Measurements from ENCODE around the gene DVL2. TPM values are rescaled to one million over a fixed set of nuclear protein-coding genes. Genes with fewer than 3 reads are reported as not detected.

DVL2 gene
- polyA plus RNA-seq, 2 donors = 20.8 to 32.2 TPM

GRCh38 chr17:7229504-7229903 lies 4.8 kb downstream of the DVL2 start:
- H3K4me1 ChIP-seq (ENCODE audit: control insufficient read depth in 2 of 2, insufficient read depth in 2 of 2, low read length in 1 of 2) = peaks cover 8 to 10% of the 10 kb centered on the region in 2 donors
- WGBS, 2 donors = 94 to 96% methylated on average over 19 of the region's 19 CpGs
- H3K36me3 ChIP-seq (ENCODE audit: control insufficient read depth in 2 of 2, insufficient read depth in 2 of 2, low read length in 1 of 2) = peaks cover 9 to 40% of the 10 kb centered on the region in 2 donors
- H3K27me3 ChIP-seq (ENCODE audit: control insufficient read depth in 1 of 2, insufficient read depth in 2 of 2, low read length in 2 of 2) = no peaks in the 10 kb centered on the region
- H3K27ac ChIP-seq (ENCODE audit: low read depth in 2 of 2, low read length in 1 of 2) = peak overlapping the region; percentile 75 to 90
- no peak overlapping the region for H3K4me3 ChIP-seq (ENCODE audit: low read depth in 1 of 2, low read length in 2 of 2)
- H3K9me3 ChIP-seq (ENCODE audit: control insufficient read depth in 2 of 2, insufficient read depth in 1 of 2, low read depth in 1 of 2, low read length in 1 of 2) = no peaks in the 10 kb centered on the region

GRCh38 chr17:7228920-7229319 lies 5.4 kb downstream of the DVL2 start:
- H3K27ac ChIP-seq (ENCODE audit: low read depth in 2 of 2, low read length in 1 of 2) = peak overlapping the region; percentile 75 to 90
- no peaks in the 10 kb centered on the region for H3K27me3 ChIP-seq (ENCODE audit: control insufficient read depth in 1 of 2, insufficient read depth in 2 of 2, low read length in 2 of 2)
- peaks cover 8 to 10% of the 10 kb centered on the region in 2 donors for H3K4me1 ChIP-seq (ENCODE audit: control insufficient read depth in 2 of 2, insufficient read depth in 2 of 2, low read length in 1 of 2)
- H3K9me3 ChIP-seq (ENCODE audit: control insufficient read depth in 2 of 2, insufficient read depth in 1 of 2, low read depth in 1 of 2, low read length in 1 of 2) = no peaks in the 10 kb centered on the region
- H3K4me3 ChIP-seq (ENCODE audit: low read depth in 1 of 2, low read length in 2 of 2) = no peak overlapping the region
- peaks cover 13 to 44% of the 10 kb centered on the region in 2 donors for H3K36me3 ChIP-seq (ENCODE audit: control insufficient read depth in 2 of 2, insufficient read depth in 2 of 2, low read length in 1 of 2)
- WGBS, 2 donors = 80 to 87% methylated on average over 14 of the region's 14 CpGs

- Histone ChIP-seq H3K36me3 (ENCODE audit: control insufficient read depth in 2 of 2, insufficient read depth in 2 of 2, low read length in 1 of 2) (peaks cover 25 to 62% of the 10 kb centered on the region in 2 donors), H3K4me1 (ENCODE audit: control insufficient read depth in 2 of 2, insufficient read depth in 2 of 2, low read length in 1 of 2) (peaks cover 8 to 10% of the 10 kb centered on the region in 2 donors), H3K9me3 (ENCODE audit: control insufficient read depth in 2 of 2, insufficient read depth in 1 of 2, low read depth in 1 of 2, low read length in 1 of 2) (no peaks in the 10 kb centered on the region), H3K27me3 (ENCODE audit: control insufficient read depth in 1 of 2, insufficient read depth in 2 of 2, low read length in 2 of 2) (no peaks in the 10 kb centered on the region), H3K4me3 (ENCODE audit: low read depth in 1 of 2, low read length in 2 of 2) (no peak overlapping the region), H3K27ac (ENCODE audit: low read depth in 2 of 2, low read length in 1 of 2) (peak overlapping the region in 1 of 2 donors; percentile 90)
- 92 to 94% methylated on average over 31 of the region's 31 CpGs for WGBS, 2 donors
Observed at GRCh38 chr17:7226721-7227710, 7.3 kb downstream of the DVL2 start.

GRCh38 chr17:7225711-7226331 lies 8.5 kb downstream of the DVL2 start:
- peak overlapping the region; percentile 12 to 27 for H3K27ac ChIP-seq (ENCODE audit: low read depth in 2 of 2, low read length in 1 of 2)
- 71 to 80% methylated on average over 21 of the region's 21 CpGs for WGBS, 2 donors
- peaks cover 25 to 70% of the 10 kb centered on the region in 2 donors for H3K36me3 ChIP-seq (ENCODE audit: control insufficient read depth in 2 of 2, insufficient read depth in 2 of 2, low read length in 1 of 2)
- no peaks in the 10 kb centered on the region for H3K9me3 ChIP-seq (ENCODE audit: control insufficient read depth in 2 of 2, insufficient read depth in 1 of 2, low read depth in 1 of 2, low read length in 1 of 2)
- peaks cover 16 to 18% of the 10 kb centered on the region in 2 donors for H3K4me1 ChIP-seq (ENCODE audit: control insufficient read depth in 2 of 2, insufficient read depth in 2 of 2, low read length in 1 of 2)
- H3K4me3 ChIP-seq (ENCODE audit: low read depth in 1 of 2, low read length in 2 of 2) = no peak overlapping the region
- H3K27me3 ChIP-seq (ENCODE audit: control insufficient read depth in 1 of 2, insufficient read depth in 2 of 2, low read length in 2 of 2) = no peaks in the 10 kb centered on the region

GRCh38 chr17:7224661-7225111 lies 9.6 kb downstream of the DVL2 start:
- Histone ChIP-seq H3K4me3 (ENCODE audit: low read depth in 1 of 2, low read length in 2 of 2) (no peak overlapping the region), H3K36me3 (ENCODE audit: control insufficient read depth in 2 of 2, insufficient read depth in 2 of 2, low read length in 1 of 2) (peaks cover 23 to 64% of the 10 kb centered on the region in 2 donors), H3K4me1 (ENCODE audit: control insufficient read depth in 2 of 2, insufficient read depth in 2 of 2, low read length in 1 of 2) (peaks cover 15 to 16% of the 10 kb centered on the region in 2 donors), H3K27me3 (ENCODE audit: control insufficient read depth in 1 of 2, insufficient read depth in 2 of 2, low read length in 2 of 2) (no peaks in the 10 kb centered on the region), H3K9me3 (ENCODE audit: control insufficient read depth in 2 of 2, insufficient read depth in 1 of 2, low read depth in 1 of 2, low read length in 1 of 2) (no peaks in the 10 kb centered on the region), H3K27ac (ENCODE audit: low read depth in 2 of 2, low read length in 1 of 2) (peak overlapping the region; percentile 29 to 72)
- 64 to 69% methylated on average over 15 of the region's 15 CpGs for WGBS, 2 donors

- Histone ChIP-seq H3K4me3 (ENCODE audit: low read depth in 1 of 2, low read length in 2 of 2) (no peak overlapping the region), H3K27ac (ENCODE audit: low read depth in 2 of 2, low read length in 1 of 2) (peak overlapping the region in 1 of 2 donors; percentile 40), H3K36me3 (ENCODE audit: control insufficient read depth in 2 of 2, insufficient read depth in 2 of 2, low read length in 1 of 2) (peaks cover 23 to 58% of the 10 kb centered on the region in 2 donors), H3K27me3 (ENCODE audit: control insufficient read depth in 1 of 2, insufficient read depth in 2 of 2, low read length in 2 of 2) (no peaks in the 10 kb centered on the region), H3K4me1 (ENCODE audit: control insufficient read depth in 2 of 2, insufficient read depth in 2 of 2, low read length in 1 of 2) (peaks cover 13 to 15% of the 10 kb centered on the region in 2 donors), H3K9me3 (ENCODE audit: control insufficient read depth in 2 of 2, insufficient read depth in 1 of 2, low read depth in 1 of 2, low read length in 1 of 2) (no peaks in the 10 kb centered on the region)
- WGBS, 2 donors = 77 to 85% methylated on average over 9 to 10 of the region's 10 CpGs
Observed at GRCh38 chr17:7224110-7224509, 10.2 kb downstream of the DVL2 start.

- Histone ChIP-seq H3K4me3 (ENCODE audit: low read depth in 1 of 2, low read length in 2 of 2) (no peak overlapping the region), H3K27ac (ENCODE audit: low read depth in 2 of 2, low read length in 1 of 2) (peak overlapping the region in 1 of 2 donors; percentile 26), H3K27me3 (ENCODE audit: control insufficient read depth in 1 of 2, insufficient read depth in 2 of 2, low read length in 2 of 2) (no peaks in the 10 kb centered on the region), H3K4me1 (ENCODE audit: control insufficient read depth in 2 of 2, insufficient read depth in 2 of 2, low read length in 1 of 2) (peaks cover 10 to 15% of the 10 kb centered on the region in 2 donors), H3K36me3 (ENCODE audit: control insufficient read depth in 2 of 2, insufficient read depth in 2 of 2, low read length in 1 of 2) (peaks cover 23 to 54% of the 10 kb centered on the region in 2 donors), H3K9me3 (ENCODE audit: control insufficient read depth in 2 of 2, insufficient read depth in 1 of 2, low read depth in 1 of 2, low read length in 1 of 2) (no peaks in the 10 kb centered on the region)
- WGBS, 2 donors = 76 to 82% methylated on average over 4 of the region's 4 CpGs
Observed at GRCh38 chr17:7223375-7223774, 10.9 kb downstream of the DVL2 start.

- H3K4me1 ChIP-seq (ENCODE audit: control insufficient read depth in 2 of 2, insufficient read depth in 2 of 2, low read length in 1 of 2) = peaks cover 13 to 14% of the 10 kb centered on the region in 2 donors
- no peaks in the 10 kb centered on the region for H3K27me3 ChIP-seq (ENCODE audit: control insufficient read depth in 1 of 2, insufficient read depth in 2 of 2, low read length in 2 of 2)
- WGBS, 2 donors = 73 to 74% methylated on average over 7 of the region's 7 CpGs
- H3K27ac ChIP-seq (ENCODE audit: low read depth in 2 of 2, low read length in 1 of 2) = peak overlapping the region in 1 of 2 donors; percentile 26
- peaks cover 23 to 54% of the 10 kb centered on the region in 2 donors for H3K36me3 ChIP-seq (ENCODE audit: control insufficient read depth in 2 of 2, insufficient read depth in 2 of 2, low read length in 1 of 2)
- H3K4me3 ChIP-seq (ENCODE audit: low read depth in 1 of 2, low read length in 2 of 2) = no peak overlapping the region
- H3K9me3 ChIP-seq (ENCODE audit: control insufficient read depth in 2 of 2, insufficient read depth in 1 of 2, low read depth in 1 of 2, low read length in 1 of 2) = no peaks in the 10 kb centered on the region
Observed at GRCh38 chr17:7222972-7223292, 11.4 kb downstream of the DVL2 start.

GRCh38 chr17:7222093-7222971 lies 12.0 kb downstream of the DVL2 start:
- Histone ChIP-seq H3K36me3 (ENCODE audit: control insufficient read depth in 2 of 2, insufficient read depth in 2 of 2, low read length in 1 of 2) (peaks cover 23 to 52% of the 10 kb centered on the region in 2 donors), H3K4me1 (ENCODE audit: control insufficient read depth in 2 of 2, insufficient read depth in 2 of 2, low read length in 1 of 2) (peaks cover 8 to 13% of the 10 kb centered on the region in 2 donors), H3K27ac (ENCODE audit: low read depth in 2 of 2, low read length in 1 of 2) (peak overlapping the region in 1 of 2 donors; percentile 26), H3K27me3 (ENCODE audit: control insufficient read depth in 1 of 2, insufficient read depth in 2 of 2, low read length in 2 of 2) (no peaks in the 10 kb centered on the region), H3K4me3 (ENCODE audit: low read depth in 1 of 2, low read length in 2 of 2) (no peak overlapping the region), H3K9me3 (ENCODE audit: control insufficient read depth in 2 of 2, insufficient read depth in 1 of 2, low read depth in 1 of 2, low read length in 1 of 2) (no peaks in the 10 kb centered on the region)
- 70 to 74% methylated on average over 15 of the region's 15 CpGs for WGBS, 2 donors
